Measurements from ENCODE around the gene RPL28. TPM values are rescaled to one million over a fixed set of nuclear protein-coding genes. Genes with fewer than 3 reads are reported as not detected.

The RPL28 gene
- total and polyA plus RNA-seq, 4 donors, result 116 to 535 (median 164) TPM

- TF ChIP-seq TAF1 (conservative IDR thresholded peaks at IDR 0.05), result no peak
- TF ChIP-seq RXRA (IDR thresholded peaks at IDR 0.05), result no peak
- no peak for TF ChIP-seq SP1 (IDR thresholded peaks at IDR 0.05)
- TF ChIP-seq FOXA2 (IDR thresholded peaks at IDR 0.05), result no peak
- no peak for TF ChIP-seq ZBTB33 (IDR thresholded peaks at IDR 0.05)
Measured at GRCh38 chr19:55360902-55361301, 24.8 kb upstream of the RPL28 start (continued).

- no peak for TF ChIP-seq CTCF (IDR thresholded peaks at IDR 0.05; ENCODE audit: low read depth, low read length, missing input control)
- no peak for TF ChIP-seq ZBTB33 (IDR thresholded peaks at IDR 0.05)
- TF ChIP-seq GABPA (IDR thresholded peaks at IDR 0.05 in 1 of 2, conservative IDR thresholded peaks at IDR 0.05 in 1 of 2), result no peak
- TF ChIP-seq SP1 (IDR thresholded peaks at IDR 0.05), result no peak
- TF ChIP-seq MAX (IDR thresholded peaks at IDR 0.05), result no peak
- no peak for TF ChIP-seq HNF4A (conservative IDR thresholded peaks at IDR 0.05)
- no peak for TF ChIP-seq EGR1 (IDR thresholded peaks at IDR 0.05; ENCODE audit: low read depth in 2 of 2)
- TF ChIP-seq RXRA (IDR thresholded peaks at IDR 0.05), result no peak
- TF ChIP-seq ATF3 (IDR thresholded peaks at IDR 0.05), result no peak
- no peak for TF ChIP-seq REST (IDR thresholded peaks at IDR 0.05)
- TF ChIP-seq RAD21 (IDR thresholded peaks at IDR 0.05), result no peak
- no peak for TF ChIP-seq FOXA2 (IDR thresholded peaks at IDR 0.05)
- no peak for TF ChIP-seq YY1 (IDR thresholded peaks at IDR 0.05)
- no peak for TF ChIP-seq NR2F2 (IDR thresholded peaks at IDR 0.05)
- TF ChIP-seq HNF4G (IDR thresholded peaks at IDR 0.05), result no peak
- TF ChIP-seq TAF1 (conservative IDR thresholded peaks at IDR 0.05), result no peak
- no peak for TF ChIP-seq JUND (IDR thresholded peaks at IDR 0.05)
- H3K4me3 ChIP-seq (ENCODE audit: low read depth in 1 of 3, low read length in 3 of 3), result no peak overlapping the region
- no peaks in the 10 kb centered on the region for H3K4me1 ChIP-seq (ENCODE audit: control insufficient read depth in 4 of 4, insufficient read depth in 4 of 4, low read length in 3 of 4)
- H3K27me3 ChIP-seq (ENCODE audit: control insufficient read depth in 4 of 4, insufficient read depth in 4 of 4, low read length in 3 of 4), result no peaks in the 10 kb centered on the region
- H3K9me3 ChIP-seq (ENCODE audit: control insufficient read depth in 4 of 4, low read length in 3 of 4), result no peaks in the 10 kb centered on the region
- no peak overlapping the region for H3K27ac ChIP-seq (ENCODE audit: low read depth in 1 of 2, low read length in 2 of 2)
- DNase-seq (ENCODE audit: low spot score), result no peak
- no peaks in the 10 kb centered on the region for H3K36me3 ChIP-seq (ENCODE audit: control insufficient read depth in 4 of 4, insufficient read depth in 3 of 4, low read depth in 1 of 4, low read length in 3 of 4)
- 72% methylated on average over 38 of the region's 38 CpGs for WGBS
- no peak overlapping the region for H3K9ac ChIP-seq (ENCODE audit: low read depth in 1 of 2, low read length in 2 of 2)
Measured at GRCh38 chr19:55362174-55362989, 23.4 kb upstream of the RPL28 start.

All from liver (tissue), 9 donors.